B cell (primary cell): ENCODE results near the gene RBM17.

Source experiments
- EZH2 ChIP-seq: IDR thresholded peaks from 2 replicates; pipeline ENCODE4 v1.6.1; 2012; ENCODE audit warnings: borderline replicate concordance, low read depth, mild to moderate bottlenecking, moderate library complexity, low read length; ENCODE audit not compliant: insufficient read depth, poor library complexity, severe bottlenecking
- TF ChIP-seq, protein P1 (sequence below): fragments of 200-600 bp; IDR thresholded peaks from one replicate; pipeline ENCODE4 v1.8.0; 2022; ENCODE audit warnings: antibody characterized with exemption, mild to moderate bottlenecking

DNA sequence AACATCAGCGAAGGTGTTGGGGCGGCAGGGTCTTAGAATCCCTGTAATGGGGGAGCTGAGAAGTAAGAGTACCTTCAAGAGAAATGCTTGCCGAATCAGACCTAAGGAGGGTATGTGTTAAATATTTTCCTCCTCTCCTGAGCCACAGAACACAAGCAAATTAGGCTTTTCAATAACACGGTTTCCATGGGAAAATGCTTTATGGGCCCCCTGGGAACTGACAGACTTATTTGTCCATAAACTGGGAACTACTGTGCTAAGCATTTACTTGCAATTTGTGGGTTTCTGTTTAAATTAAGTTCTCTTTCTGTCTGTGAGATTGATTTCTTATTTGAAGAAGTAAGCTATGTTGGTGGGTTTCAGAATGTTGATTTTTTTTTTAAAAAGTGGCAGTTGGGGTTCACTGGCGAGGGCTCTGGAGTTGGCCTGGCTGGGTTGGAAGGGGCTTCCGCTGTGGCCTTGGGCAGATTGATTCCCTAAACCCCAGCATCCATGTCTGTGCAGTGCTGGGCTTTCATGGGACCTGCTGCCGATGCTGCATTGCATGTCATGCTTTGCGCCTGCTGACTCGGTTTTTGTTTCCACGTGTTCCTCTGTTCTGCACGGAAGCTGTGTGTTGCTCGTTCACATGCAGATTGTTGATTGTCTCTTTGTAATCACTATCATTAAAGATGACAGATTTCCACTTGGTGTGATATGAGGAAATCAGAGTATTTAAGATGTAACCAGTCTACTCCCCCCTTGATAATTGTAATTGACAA, 7.2 kb downstream of the RBM17 start:
- TF ChIP-seq EZH2: no peak
- TF ChIP-seq, protein P1, sequence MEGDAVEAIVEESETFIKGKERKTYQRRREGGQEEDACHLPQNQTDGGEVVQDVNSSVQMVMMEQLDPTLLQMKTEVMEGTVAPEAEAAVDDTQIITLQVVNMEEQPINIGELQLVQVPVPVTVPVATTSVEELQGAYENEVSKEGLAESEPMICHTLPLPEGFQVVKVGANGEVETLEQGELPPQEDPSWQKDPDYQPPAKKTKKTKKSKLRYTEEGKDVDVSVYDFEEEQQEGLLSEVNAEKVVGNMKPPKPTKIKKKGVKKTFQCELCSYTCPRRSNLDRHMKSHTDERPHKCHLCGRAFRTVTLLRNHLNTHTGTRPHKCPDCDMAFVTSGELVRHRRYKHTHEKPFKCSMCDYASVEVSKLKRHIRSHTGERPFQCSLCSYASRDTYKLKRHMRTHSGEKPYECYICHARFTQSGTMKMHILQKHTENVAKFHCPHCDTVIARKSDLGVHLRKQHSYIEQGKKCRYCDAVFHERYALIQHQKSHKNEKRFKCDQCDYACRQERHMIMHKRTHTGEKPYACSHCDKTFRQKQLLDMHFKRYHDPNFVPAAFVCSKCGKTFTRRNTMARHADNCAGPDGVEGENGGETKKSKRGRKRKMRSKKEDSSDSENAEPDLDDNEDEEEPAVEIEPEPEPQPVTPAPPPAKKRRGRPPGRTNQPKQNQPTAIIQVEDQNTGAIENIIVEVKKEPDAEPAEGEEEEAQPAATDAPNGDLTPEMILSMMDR: no peak
